HepG2 (cell line): ENCODE results near the gene CD79A. TPM values are rescaled to one million over a fixed set of nuclear protein-coding genes. Genes with fewer than 3 reads are reported as not detected.

Source experiments
- ADNP ChIP-seq: sonication (generic); formaldehyde crosslinking; IDR thresholded peaks from 2 replicates; pipeline ENCODE4 v1.4.0; 2020; ENCODE audit warnings: missing genetic modification reagents
- CENPX ChIP-seq: sonication (generic); formaldehyde crosslinking; IDR thresholded peaks from 2 replicates; pipeline ENCODE4 v1.9.0; 2021; ENCODE audit warnings: mild to moderate bottlenecking, missing genetic modification reagents, moderate library complexity
- ESRRA ChIP-seq: sonication (generic); formaldehyde crosslinking; IDR thresholded peaks from 2 replicates; pipeline ENCODE4 v1.5.1; 2020; ENCODE audit warnings: mild to moderate bottlenecking, low read depth, missing genetic modification reagents
- ETV6 ChIP-seq: sonication (generic); formaldehyde crosslinking; conservative IDR thresholded peaks from 2 replicates; pipeline ENCODE4 v1.4.0; 2020; ENCODE audit warnings: missing genetic modification reagents
- FOSL1 ChIP-seq: sonication (generic); formaldehyde crosslinking; IDR thresholded peaks from 2 replicates; pipeline ENCODE4 v1.9.0; 2021; ENCODE audit warnings: missing genetic modification reagents, borderline replicate concordance
- FOXP1 ChIP-seq, 2 experiments: fragments of 450-650 bp in 1 of 2; IDR thresholded peaks; 2 replicates each; pipeline ENCODE4 v1.6.1; 2017 to 2018; ENCODE audit warnings: antibody characterized with exemption in 1 of 2
- HNF4A ChIP-seq: sonication (generic); formaldehyde crosslinking; IDR thresholded peaks from 2 replicates; pipeline ENCODE4 v1.4.0; 2020; ENCODE audit warnings: missing genetic modification reagents
- MBNL3 ChIP-seq: fragments of 250-450 bp; sonication (Bioruptor Pico); conservative IDR thresholded peaks from 2 replicates; pipeline ENCODE4 v1.8.0; 2022; ENCODE audit warnings: mild to moderate bottlenecking, inconsistent platforms
- NFRKB ChIP-seq: fragments of 450-650 bp; IDR thresholded peaks from 2 replicates; pipeline ENCODE4 v1.6.1; 2017
- NPAS2 ChIP-seq: sonication (generic); formaldehyde crosslinking; IDR thresholded peaks from 2 replicates; pipeline ENCODE4 v1.8.0; 2022; ENCODE audit warnings: mild to moderate bottlenecking, missing genetic modification reagents, borderline replicate concordance
- NR2F1 ChIP-seq, 2 experiments: fragments of 450-650 bp in 1 of 2; formaldehyde crosslinking in 1 of 2; IDR thresholded peaks; 2 replicates each; pipeline versions ENCODE4 v1.5.0 to v1.6.1; 2016 to 2020; ENCODE audit warnings: mild to moderate bottlenecking in 1 of 2, missing compliant biosample characterization in 1 of 2, missing genetic modification reagents in 1 of 2, moderate library complexity in 1 of 2
- PLRG1 ChIP-seq: fragments of 450-650 bp; conservative IDR thresholded peaks from 2 replicates; pipeline ENCODE4 v1.6.1; 2016
- POLR2A ChIP-seq, 2 experiments: IDR thresholded peaks; 2 replicates each; pipeline ENCODE4 v1.6.1; 2011; ENCODE audit warnings: low read depth in 2 of 2, low read length in 2 of 2, mild to moderate bottlenecking in 1 of 2, moderate library complexity in 1 of 2; ENCODE audit not compliant: insufficient read depth in 1 of 2
- RARG ChIP-seq: sonication (generic); formaldehyde crosslinking; IDR thresholded peaks from 2 replicates; pipeline ENCODE4 v1.4.0; 2020; ENCODE audit warnings: low read depth, mild to moderate bottlenecking, missing genetic modification reagents
- RBM22 ChIP-seq: fragments of 200-400 bp; formaldehyde crosslinking; optimal IDR thresholded peaks from 2 replicates; pipeline ENCODE3; 2017; ENCODE audit warnings: mild to moderate bottlenecking, low read length, moderate library complexity
- SALL2 ChIP-seq: sonication (generic); formaldehyde crosslinking; IDR thresholded peaks from 2 replicates; pipeline ENCODE4 v1.8.1; 2023; ENCODE audit warnings: mild to moderate bottlenecking, missing genetic modification reagents, inconsistent platforms
- SNAI1 ChIP-seq: sonication (generic); formaldehyde crosslinking; IDR thresholded peaks from 2 replicates; pipeline ENCODE4 v1.5.0; 2020; ENCODE audit warnings: mild to moderate bottlenecking, missing genetic modification reagents, borderline replicate concordance
- SNRNP70 ChIP-seq: fragments of 200-400 bp; formaldehyde crosslinking; IDR thresholded peaks from 2 replicates; pipeline ENCODE4 v1.6.1; 2017; ENCODE audit warnings: mild to moderate bottlenecking, low read depth, low read length, moderate library complexity
- TBP ChIP-seq: sonication (generic); formaldehyde crosslinking; IDR thresholded peaks from 2 replicates; pipeline ENCODE4 v1.5.0; 2020; ENCODE audit warnings: missing genetic modification reagents
- THAP11 ChIP-seq: IDR thresholded peaks from 2 replicates; pipeline ENCODE4 v1.6.1; 2016; ENCODE audit warnings: missing biosample characterization, missing genetic modification reagents
- ZFP36L2 ChIP-seq: sonication (generic); formaldehyde crosslinking; IDR thresholded peaks from 2 replicates; pipeline ENCODE4 v1.4.0; 2020; ENCODE audit warnings: missing genetic modification reagents
- ZNF292 ChIP-seq: sonication (generic); formaldehyde crosslinking; IDR thresholded peaks from 2 replicates; pipeline ENCODE4 v1.8.1; 2022; ENCODE audit warnings: mild to moderate bottlenecking, low read depth, missing genetic modification reagents, borderline replicate concordance
- ZNF3 ChIP-seq: IDR thresholded peaks from 2 replicates; pipeline ENCODE4 v1.7.0; 2017; ENCODE audit warnings: inconsistent platforms
- ZNF510 ChIP-seq: sonication (generic); formaldehyde crosslinking; IDR thresholded peaks from 2 replicates; pipeline ENCODE4 v1.4.0; 2020; ENCODE audit warnings: low read depth, mild to moderate bottlenecking, missing genetic modification reagents
- ZNF839 ChIP-seq: sonication (generic); formaldehyde crosslinking; IDR thresholded peaks from 2 replicates; pipeline ENCODE4 v1.4.0; 2020; ENCODE audit warnings: missing genetic modification reagents, mild to moderate bottlenecking, borderline replicate concordance
- polyA plus RNA-seq, 8 experiments: library from polyadenylated mRNA; depleted of rRNA in 3 of 8; stranded (reverse) in 7 of 8; unstranded in 1 of 8; fragments of >200 nt; fragmentation: Illumina TruSeq in 4 of 8; extraction: Trizol in 4 of 8; gene quantifications; 2 replicates each; pipeline versions ENCODE4 v1.2.1 to v1.2.3, GENCODE V29; 2011 to 2016; ENCODE audit warnings: low read depth in 4 of 8, missing spikeins in 1 of 8, mixed read lengths in 1 of 8; ENCODE audit not compliant: insufficient read depth in 1 of 8
- total RNA-seq, 5 experiments: library from RNA; depleted of rRNA; stranded (reverse); fragments of >200 nt; fragmentation: Illumina TruSeq; extraction: Trizol; gene quantifications; 2 replicates each; pipeline ENCODE4 v1.2.3, GENCODE V29; 2016; ENCODE audit warnings: low read depth in 1 of 5
- TF ChIP-seq, protein P1 (sequence below): sonication (generic); formaldehyde crosslinking; IDR thresholded peaks from 2 replicates; pipeline ENCODE4 v1.5.0; 2020; ENCODE audit warnings: mild to moderate bottlenecking, missing genetic modification reagents, borderline replicate concordance
- TF ChIP-seq, protein P2 (sequence below): sonication (generic); formaldehyde crosslinking; IDR thresholded peaks from 2 replicates; pipeline ENCODE4 v1.4.0; 2020; ENCODE audit warnings: mild to moderate bottlenecking, missing genetic modification reagents
- TF ChIP-seq, protein P3 (sequence below): sonication (generic); formaldehyde crosslinking; IDR thresholded peaks from 2 replicates; pipeline ENCODE4 v1.4.0; 2020; ENCODE audit warnings: missing genetic modification reagents, low read depth, mild to moderate bottlenecking, borderline replicate concordance

The CD79A gene
- total and polyA plus RNA-seq, 2 of the 13 experiments (the other 11 are each of a cell fraction or from before 2014, with no cell fraction given): 0.24 to 0.33 TPM

DNA sequence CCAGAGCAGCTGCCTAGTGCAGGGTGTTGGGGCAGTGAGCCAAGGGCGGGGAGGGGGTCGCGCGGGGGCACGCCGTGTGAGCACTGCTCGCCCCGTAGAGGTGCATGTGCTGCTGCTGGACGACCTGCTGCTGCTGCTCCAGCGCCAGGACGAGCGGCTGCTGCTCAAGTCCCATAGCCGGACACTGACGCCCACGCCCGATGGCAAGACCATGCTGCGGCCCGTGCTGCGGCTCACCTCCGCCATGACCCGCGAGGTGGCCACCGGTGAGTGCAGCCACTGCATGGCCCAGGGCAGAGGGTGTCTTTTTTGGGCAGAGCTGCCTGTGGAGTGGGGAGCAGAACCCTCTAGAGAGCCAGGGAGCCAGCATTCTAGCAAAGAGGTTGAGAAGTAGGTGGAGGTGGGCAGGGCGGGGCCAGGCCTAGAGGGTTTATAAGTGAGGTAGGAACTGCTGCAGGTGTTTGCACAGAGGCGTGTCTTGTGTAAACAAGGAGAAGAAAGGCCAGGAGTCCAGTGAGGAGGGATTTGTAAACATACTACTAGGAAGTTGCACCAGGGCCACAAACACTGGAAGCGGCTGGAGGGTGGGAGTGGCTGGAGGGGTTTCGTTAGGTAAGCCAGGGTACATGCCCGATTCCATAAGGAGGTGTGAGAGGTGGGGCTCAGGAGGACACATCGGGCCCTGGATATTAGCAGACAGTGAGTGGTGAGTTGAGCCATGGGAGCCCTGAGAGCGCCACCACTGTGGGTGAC is 27.2 kb downstream of the CD79A start (continued):
- TF ChIP-seq, protein P1, sequence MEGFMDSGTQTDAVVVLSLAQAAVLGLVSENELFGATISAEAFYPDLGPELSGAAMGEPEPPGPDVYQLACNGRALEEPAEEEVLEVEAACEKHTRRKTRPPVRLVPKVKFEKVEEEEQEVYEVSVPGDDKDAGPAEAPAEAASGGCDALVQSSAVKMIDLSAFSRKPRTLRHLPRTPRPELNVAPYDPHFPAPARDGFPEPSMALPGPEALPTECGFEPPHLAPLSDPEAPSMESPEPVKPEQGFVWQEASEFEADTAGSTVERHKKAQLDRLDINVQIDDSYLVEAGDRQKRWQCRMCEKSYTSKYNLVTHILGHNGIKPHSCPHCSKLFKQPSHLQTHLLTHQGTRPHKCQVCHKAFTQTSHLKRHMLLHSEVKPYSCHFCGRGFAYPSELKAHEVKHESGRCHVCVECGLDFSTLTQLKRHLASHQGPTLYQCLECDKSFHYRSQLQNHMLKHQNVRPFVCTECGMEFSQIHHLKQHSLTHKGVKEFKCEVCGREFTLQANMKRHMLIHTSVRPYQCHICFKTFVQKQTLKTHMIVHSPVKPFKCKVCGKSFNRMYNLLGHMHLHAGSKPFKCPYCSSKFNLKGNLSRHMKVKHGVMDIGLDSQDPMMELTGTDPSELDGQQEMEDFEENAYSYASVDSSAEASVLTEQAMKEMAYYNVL (CRISPR knock-in tag): no peak
- TF ChIP-seq POLR2A (IDR thresholded peaks at IDR 0.05; ENCODE audit: insufficient read depth in 1 of 2, low read depth in 2 of 2, low read length in 2 of 2) (no peak), ZNF3 (no peak), PLRG1 (no peak), FOSL1 (CRISPR knock-in tag) (no peak), HNF4A (CRISPR knock-in tag) (peak; percentile 80), SNAI1 (CRISPR knock-in tag) (no peak), ZFP36L2 (CRISPR knock-in tag) (no peak), NFRKB (no peak), SNRNP70 (no peak), CENPX (CRISPR knock-in tag) (no peak), SALL2 (0 out of 2 replicates have a peak, but pooled peaks have one; percentile 32), MBNL3 (no peak), ZNF292 (CRISPR knock-in tag) (no peak), RARG (no peak), ZNF839 (CRISPR knock-in tag) (no peak), RBM22 (peak; percentile 17), NPAS2 (CRISPR knock-in tag) (no peak), ESRRA (CRISPR knock-in tag) (no peak), FOXP1 (IDR thresholded peaks at IDR 0.05) (no peak; the same call in 1 of the 2 replicates), FOXP1 (CRISPR knock-in tag; IDR thresholded peaks at IDR 0.05) (peak; percentile 91), TBP (CRISPR knock-in tag) (no peak), THAP11 (CRISPR knock-in tag) (peak; percentile 63), ZNF510 (CRISPR knock-in tag) (no peak), ADNP (CRISPR knock-in tag) (no peak), NR2F1 (CRISPR knock-in tag; IDR thresholded peaks at IDR 0.05) (no peak), ETV6 (CRISPR knock-in tag) (no peak)
- TF ChIP-seq, protein P2, sequence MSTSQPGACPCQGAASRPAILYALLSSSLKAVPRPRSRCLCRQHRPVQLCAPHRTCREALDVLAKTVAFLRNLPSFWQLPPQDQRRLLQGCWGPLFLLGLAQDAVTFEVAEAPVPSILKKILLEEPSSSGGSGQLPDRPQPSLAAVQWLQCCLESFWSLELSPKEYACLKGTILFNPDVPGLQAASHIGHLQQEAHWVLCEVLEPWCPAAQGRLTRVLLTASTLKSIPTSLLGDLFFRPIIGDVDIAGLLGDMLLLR (CRISPR knock-in tag): peak; percentile 66; the same call in 1 of the 2 replicates
- TF ChIP-seq, protein P3, sequence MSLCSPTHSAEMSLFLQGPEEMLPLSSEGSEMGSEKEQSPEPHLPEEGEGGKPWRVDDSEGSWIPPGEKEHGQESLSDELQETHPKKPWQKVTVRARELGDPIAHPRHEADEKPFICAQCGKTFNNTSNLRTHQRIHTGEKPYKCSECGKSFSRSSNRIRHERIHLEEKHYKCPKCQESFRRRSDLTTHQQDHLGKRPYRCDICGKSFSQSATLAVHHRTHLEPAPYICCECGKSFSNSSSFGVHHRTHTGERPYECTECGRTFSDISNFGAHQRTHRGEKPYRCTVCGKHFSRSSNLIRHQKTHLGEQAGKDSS (CRISPR knock-in tag): no peak
